OCI-LY1 (cell line): ENCODE data around the gene FAM111A.

ENCODE experiments used
- CTCF ChIP-seq: fragments of 200-600 bp; sonication (generic), shearing (Covaris generic); IDR thresholded peaks from 2 replicates; pipeline ENCODE4 v1.5.1; 2017; ENCODE audit warnings: mild to moderate bottlenecking, antibody characterized with exemption, low read length, moderate library complexity, mixed read lengths
- EZH2 ChIP-seq: fragments of 200-600 bp; sonication (generic), shearing (Covaris generic); IDR thresholded peaks from 2 replicates; pipeline ENCODE4 v1.8.0; 2017; ENCODE audit warnings: borderline replicate concordance, mixed run types, mild to moderate bottlenecking, antibody characterized with exemption, low read length, moderate library complexity, mixed read lengths

- TF ChIP-seq CTCF (no peak), EZH2 (no peak)
These were observed 57.7 kb downstream of the FAM111A start for GRCh38 chr11:59200423-59200746.
